ENCODE data around the gene C19orf33. TPM values are rescaled to one million over a fixed set of nuclear protein-coding genes. Genes with fewer than 3 reads are reported as not detected.

Gene C19orf33
- total and polyA plus RNA-seq, 2 of the 8 experiments (the other 6 are each of a cell fraction or from before 2014, with no cell fraction given) = 6.0 to 36.0 TPM

GRCh38 chr19:38306236-38306635 lies 2.2 kb downstream of the C19orf33 start:
- 94% methylated on average over 3 of the region's 3 CpGs; no CpG with 5 or more reads in 1 of the 2 experiments for WGBS, 2 experiments (ENCODE audit: extremely low coverage in 1 of 2, insufficient coverage in 1 of 2, insufficient read length in 1 of 2, insufficient replicate concordance in 2 of 2, low coverage in 1 of 2, low lambda C conversion rate in 2 of 2, missing lambda C conversion rate in 1 of 2)
- no peak overlapping the region for H3K4ac ChIP-seq (replicated peaks; ENCODE audit: insufficient read length, low read depth, low read length)
- no peak overlapping the region for H3K18ac ChIP-seq (ENCODE audit: extremely low read depth, low read length)
- H2BK15ac ChIP-seq (ENCODE audit: low read length) = no peak overlapping the region
- FAIRE-seq = no peak
- H3K27me3 ChIP-seq (replicated peaks in 1 of 4; ENCODE audit: control insufficient read depth in 3 of 4, extremely low read depth in 1 of 4, insufficient read depth in 3 of 4, low read length in 3 of 4) = no peaks in the 10 kb centered on the region; a peak in 1 of 7 replicates
- H3K36me3 ChIP-seq (ENCODE audit: control insufficient read depth in 2 of 4, insufficient read depth in 4 of 4, low read length in 3 of 4) = peaks cover 0 to 18% (median 9%) of the 10 kb centered on the region in 4 experiments; a peak in 5 of 8 replicates
- peaks cover 12% of the 10 kb centered on the region; the same call in 1 of the 2 replicates for H3K23me2 ChIP-seq (ENCODE audit: low read depth, low read length)
- no peak overlapping the region for H2BK120ac ChIP-seq (replicated peaks; ENCODE audit: low read depth, low read length)
- H3K4me1 ChIP-seq (replicated peaks in 1 of 4; ENCODE audit: control insufficient read depth in 3 of 4, insufficient read depth in 4 of 4, low read length in 3 of 4) = peaks cover 0 to 14% (median 4%) of the 10 kb centered on the region in 4 experiments; a peak in 4 of 7 replicates
- H2BK20ac ChIP-seq (ENCODE audit: low read length) = no peak overlapping the region
- POLR2A ChIA-PET (ENCODE audit: partially characterized antibody) = interaction anchor here (0.6 to 5.0 kb wide), 3 partner anchors 12 to 25 kb away, joined by 3 to 34 read pairs (median 3); no protein-coding TSS in a partner anchor
- no peak overlapping the region for H4K8ac ChIP-seq (ENCODE audit: extremely low read depth, insufficient read depth, low read length)
- TF ChIP-seq TAF1 (IDR thresholded peaks at IDR 0.05; ENCODE audit: low read depth, low read length) = no peak
- no peak for TF ChIP-seq CEBPB (IDR thresholded peaks at IDR 0.05; ENCODE audit: low read depth, low read length)
- TF ChIP-seq POLR2A (IDR thresholded peaks at IDR 0.05; ENCODE audit: control extremely low read depth in 1 of 2, low read depth in 2 of 2, low read length in 2 of 2) = no peak
- H3K79me1 ChIP-seq (ENCODE audit: low read depth, low read length) = peaks cover 7% of the 10 kb centered on the region
- no peak overlapping the region for H4K5ac ChIP-seq (ENCODE audit: insufficient read length, low read depth, low read length)
- H3K4me3 ChIP-seq (ENCODE audit: extremely low read depth in 1 of 4, insufficient read depth in 2 of 4, low read depth in 3 of 4, low read length in 4 of 4) = no peak overlapping the region
- no peak overlapping the region for H2AK5ac ChIP-seq (ENCODE audit: low read depth, low read length)
- H2AFZ ChIP-seq (ENCODE audit: low read length) = no peak overlapping the region
- no peak overlapping the region for H3K27ac ChIP-seq (ENCODE audit: low read depth, low read length)
- no peak overlapping the region for H3K56ac ChIP-seq (replicated peaks; ENCODE audit: insufficient read length, low read depth, low read length)
- CTCF ChIA-PET (ENCODE audit: partially characterized antibody) = interaction anchor here (0.6 to 1.5 kb wide), 3 partner anchors 28 to 81 kb away, joined by 3 read pairs; no protein-coding TSS in a partner anchor
- no peak overlapping the region for H3K23ac ChIP-seq (ENCODE audit: insufficient read length)
- H3K14ac ChIP-seq (ENCODE audit: insufficient read length) = no peak overlapping the region
- H4K20me1 ChIP-seq (replicated peaks in 1 of 2; ENCODE audit: control insufficient read depth in 1 of 2, insufficient read depth in 2 of 2, low read length in 2 of 2) = peaks cover 4 to 16% of the 10 kb centered on the region in 2 experiments
- no peak overlapping the region for H2BK5ac ChIP-seq (ENCODE audit: low read depth, low read length)
- DNase-seq (ENCODE audit: low read depth in 1 of 2, low spot score in 2 of 2) = no peak
- no peak overlapping the region for H4K91ac ChIP-seq (replicated peaks; ENCODE audit: insufficient read length, low read length)
- H3K79me2 ChIP-seq (ENCODE audit: control insufficient read depth in 1 of 2, insufficient read depth in 2 of 2, low read length in 2 of 2) = peaks cover 0 to 3% of the 10 kb centered on the region in 2 experiments; a peak in 1 of 4 replicates
- H2BK12ac ChIP-seq (ENCODE audit: low read depth, low read length) = no peak overlapping the region
- H3K4me2 ChIP-seq (ENCODE audit: insufficient read depth in 1 of 2, low read depth in 2 of 2, low read length in 2 of 2) = no peak overlapping the region
- no peaks in the 10 kb centered on the region for H3K9me3 ChIP-seq (ENCODE audit: insufficient read depth in 2 of 2, low read depth in 1 of 2, low read length in 1 of 2)
- H3K9ac ChIP-seq (replicated peaks in 1 of 4; ENCODE audit: extremely low read depth in 1 of 4, low read depth in 3 of 4, low read length in 3 of 4) = no peak overlapping the region

Measured in H1 (cell line).